Kidney (tissue), 14 donors: ENCODE measurements around the gene ABCA1. TPM values are rescaled to one million over a fixed set of nuclear protein-coding genes. Genes with fewer than 3 reads are reported as not detected.
A peak's percentile ranks its signal among the peaks of the same experiment; 100 is the strongest.

Experiments used
- DNase-seq, 5 donors: peaks; one replicate each; pipeline ENCODE4 v3.0.0-alpha.2; 2013 to 2020
- FAIRE-seq: peaks from 2 replicates; lab custom pipeline; 2012; peaks lifted over from hg19 to GRCh38; lab: Jason Lieb, UNC
- H3K27ac ChIP-seq, 2 donors: one replicate each; pipeline ENCODE4 v1.7.0; 2013; ENCODE audit warnings: low read depth in 2 of 2, low read length in 2 of 2, inconsistent platforms in 1 of 2
- H3K27me3 ChIP-seq: one replicate; pipeline ENCODE4 v1.7.1; 2013; ENCODE audit warnings: low read length, inconsistent platforms; ENCODE audit not compliant: control insufficient read depth, insufficient read depth
- H3K36me3 ChIP-seq, 3 donors: one replicate each; pipeline versions ENCODE4 v1.7.0 to v1.7.1; 2013; ENCODE audit warnings: low read length in 3 of 3, control low read depth in 1 of 3, inconsistent platforms in 1 of 3; ENCODE audit not compliant: insufficient read depth in 3 of 3, control insufficient read depth in 2 of 3
- H3K4me1 ChIP-seq, 3 donors: one replicate each; pipeline versions ENCODE4 v1.7.0 to v1.7.1; 2013; ENCODE audit warnings: low read length in 3 of 3, inconsistent platforms in 1 of 3, low read depth in 1 of 3; ENCODE audit not compliant: control insufficient read depth in 2 of 3, insufficient read depth in 2 of 3
- H3K4me3 ChIP-seq, 3 donors: one replicate each; pipeline versions ENCODE4 v1.7.0 to v1.8.1; 2013; ENCODE audit warnings: low read length in 3 of 3, control low read depth in 1 of 3, inconsistent platforms in 1 of 3
- H3K9ac ChIP-seq, 3 donors: one replicate each; pipeline versions ENCODE4 v1.7.0 to v1.7.1; 2013; ENCODE audit warnings: low read length in 3 of 3, control low read depth in 1 of 3, inconsistent platforms in 1 of 3
- H3K9me3 ChIP-seq, 3 donors: one replicate each; pipeline versions ENCODE4 v1.7.0 to v1.7.1; 2013; ENCODE audit warnings: low read length in 3 of 3, control low read depth in 1 of 3, inconsistent platforms in 1 of 3; ENCODE audit not compliant: control insufficient read depth in 2 of 3, insufficient read depth in 1 of 3
- intact Hi-C: fragments of 100-400 bp; cut with DNase I; formaldehyde crosslinking; loops from one replicate; pipeline ENCODE4 v1.11.1; 2022
- polyA plus RNA-seq: library from polyadenylated mRNA; stranded (reverse); fragments of 350-450 nt; fragmentation: Illumina TruSeq; extraction: RNeasy Lipid Tissue Mini Kit (QIAGEN cat#74804); gene quantifications from one replicate; pipeline ENCODE4 v1.2.3, GENCODE V29; 2014; ENCODE audit warnings: low read depth, low replicate concordance; ENCODE audit not compliant: insufficient read depth
- total RNA-seq: library from RNA; stranded (reverse); fragmentation: NEBNext Ultra II Directional; extraction: Animal tissue kit (Norgen Biotek cat#: 25700); gene quantifications from one replicate; pipeline ENCODE4 v1.2.1, GENCODE V29; 2021
- TF ChIP-seq, protein P1 (sequence below): IDR thresholded peaks from 3 replicates; pipeline ENCODE4 v1.5.1; 2012; ENCODE audit warnings: mild to moderate bottlenecking, moderate library complexity, borderline replicate concordance; ENCODE audit not compliant: insufficient read depth; ENCODE audit errors: extremely low read depth
- donor health status: control.
- donor health status: control.
- donor health status: control.
- donor health status: control.
- donor health status: control.
- donor health status: DM: yes; HTN: yes; CAD: no.
- donor health status: Normal renal cell carcinoma (clear cell type).

ABCA1 gene
- total and polyA plus RNA-seq, 2 donors from 2014 or later, result 1.4 to 26.1 TPM

DNA sequence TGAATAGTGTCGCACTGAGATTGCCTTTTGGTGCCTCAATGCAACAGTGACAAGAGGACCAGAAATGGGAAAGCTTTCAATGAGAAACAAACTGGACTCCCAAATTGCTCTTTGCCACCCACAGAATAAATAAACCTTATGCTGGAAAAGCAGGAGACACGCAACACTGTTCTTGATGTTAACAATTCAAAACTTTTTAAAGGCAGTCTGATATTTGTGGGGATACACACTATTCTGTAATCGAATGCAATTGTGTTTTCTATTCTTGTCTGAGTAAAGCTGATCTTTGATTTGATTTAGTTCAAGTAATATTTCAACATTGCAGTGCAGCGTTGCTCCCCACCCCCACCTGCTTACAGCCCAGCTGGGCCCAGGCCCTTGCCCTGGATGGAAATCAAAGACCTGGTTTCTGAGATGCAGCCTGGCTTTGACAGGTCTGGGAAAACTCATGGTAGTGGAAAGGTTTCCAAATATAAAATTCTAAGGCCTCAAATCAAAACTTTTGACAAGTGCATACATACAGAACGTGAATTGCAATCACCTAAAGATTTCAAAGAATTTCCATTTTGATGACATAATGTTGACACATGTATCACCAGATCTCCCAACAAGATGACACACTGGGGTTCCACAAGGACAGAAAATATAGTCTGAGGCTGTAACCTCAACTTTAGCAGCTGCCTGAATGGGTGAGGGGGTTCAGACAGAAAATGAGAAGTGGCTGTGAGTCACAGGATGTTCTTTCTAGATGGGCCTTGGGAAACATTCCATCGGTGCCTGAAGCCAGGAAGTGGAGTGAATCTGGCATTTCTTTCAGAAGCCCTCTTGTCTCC lies 55.1 kb downstream of the ABCA1 start:
- Histone ChIP-seq H3K27me3 (no peaks in the 10 kb centered on the region), H3K36me3 (no peaks in the 10 kb centered on the region), H3K9ac (no peak overlapping the region), H3K4me1 (peaks cover 4 to 17% (median 17%) of the 10 kb centered on the region in 3 donors), H3K9me3 (no peaks in the 10 kb centered on the region), H3K4me3 (no peak overlapping the region), H3K27ac (no peak overlapping the region)
- DNase-seq, result peak in 1 of 5 donors; percentile 30
- TF ChIP-seq, protein P1, sequence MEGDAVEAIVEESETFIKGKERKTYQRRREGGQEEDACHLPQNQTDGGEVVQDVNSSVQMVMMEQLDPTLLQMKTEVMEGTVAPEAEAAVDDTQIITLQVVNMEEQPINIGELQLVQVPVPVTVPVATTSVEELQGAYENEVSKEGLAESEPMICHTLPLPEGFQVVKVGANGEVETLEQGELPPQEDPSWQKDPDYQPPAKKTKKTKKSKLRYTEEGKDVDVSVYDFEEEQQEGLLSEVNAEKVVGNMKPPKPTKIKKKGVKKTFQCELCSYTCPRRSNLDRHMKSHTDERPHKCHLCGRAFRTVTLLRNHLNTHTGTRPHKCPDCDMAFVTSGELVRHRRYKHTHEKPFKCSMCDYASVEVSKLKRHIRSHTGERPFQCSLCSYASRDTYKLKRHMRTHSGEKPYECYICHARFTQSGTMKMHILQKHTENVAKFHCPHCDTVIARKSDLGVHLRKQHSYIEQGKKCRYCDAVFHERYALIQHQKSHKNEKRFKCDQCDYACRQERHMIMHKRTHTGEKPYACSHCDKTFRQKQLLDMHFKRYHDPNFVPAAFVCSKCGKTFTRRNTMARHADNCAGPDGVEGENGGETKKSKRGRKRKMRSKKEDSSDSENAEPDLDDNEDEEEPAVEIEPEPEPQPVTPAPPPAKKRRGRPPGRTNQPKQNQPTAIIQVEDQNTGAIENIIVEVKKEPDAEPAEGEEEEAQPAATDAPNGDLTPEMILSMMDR, result no peak
- intact Hi-C loops, result no loop called here
- FAIRE-seq, result no peak

DNA sequence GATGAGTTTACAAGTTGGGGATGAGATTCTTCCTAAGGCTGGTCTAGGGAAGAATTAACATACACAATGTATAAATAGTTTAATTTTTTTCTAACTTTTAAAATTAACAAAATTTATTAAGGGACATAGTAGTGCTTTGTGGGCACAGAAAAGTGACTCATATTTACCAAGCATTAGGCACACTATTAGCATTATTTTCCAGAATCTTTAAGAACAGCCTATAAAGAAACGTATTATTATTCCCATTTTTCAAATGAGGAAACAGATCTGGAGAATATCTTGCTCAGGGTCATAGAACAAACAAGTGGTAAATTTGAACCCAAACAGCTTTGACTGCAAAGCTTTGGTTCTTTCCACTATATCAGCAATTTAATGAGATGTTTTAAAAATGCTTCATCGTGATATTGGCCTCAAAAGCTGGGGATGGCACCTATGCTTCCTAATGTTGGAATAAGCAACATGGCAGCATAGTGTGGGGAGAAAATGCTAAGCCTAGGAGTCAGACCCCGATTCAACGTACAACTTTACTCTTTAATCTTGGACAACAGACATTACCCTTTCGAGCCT lies 55.9 kb downstream of the ABCA1 start:
- peaks cover 4 to 20% (median 17%) of the 10 kb centered on the region in 3 donors for H3K4me1 ChIP-seq
- H3K36me3 ChIP-seq, result no peaks in the 10 kb centered on the region
- no peaks in the 10 kb centered on the region for H3K27me3 ChIP-seq
- no peak overlapping the region for H3K27ac ChIP-seq
- intact Hi-C loops, result no loop called here
- DNase-seq (no peak), FAIRE-seq (no peak)
- no peaks in the 10 kb centered on the region for H3K9me3 ChIP-seq
- no peak overlapping the region for H3K4me3 ChIP-seq
- TF ChIP-seq, protein P1, result no peak
- no peak overlapping the region for H3K9ac ChIP-seq

DNA sequence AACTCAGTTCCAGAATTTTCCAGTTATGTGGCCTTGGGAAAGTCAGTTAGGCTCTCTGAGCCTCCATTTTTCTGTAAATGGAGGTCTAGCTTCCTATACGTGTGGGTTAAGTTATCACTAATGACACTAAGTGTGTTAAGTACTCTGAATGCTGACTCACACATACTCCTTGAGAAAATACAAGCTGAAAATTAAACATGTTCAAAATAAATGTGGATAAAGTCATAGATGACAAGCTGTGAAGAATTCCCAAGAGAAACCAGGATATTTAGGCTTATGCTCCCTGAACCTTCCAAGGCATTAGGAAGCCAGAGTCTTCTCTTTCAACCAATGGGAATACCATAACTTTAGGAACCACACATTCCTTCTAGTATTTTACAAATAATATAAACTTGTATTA lies 58.1 kb downstream of the ABCA1 start:
- no peak overlapping the region for H3K4me3 ChIP-seq
- H3K36me3 ChIP-seq, result no peaks in the 10 kb centered on the region
- H3K9ac ChIP-seq, result no peak overlapping the region
- TF ChIP-seq, protein P1, result no peak
- H3K27ac ChIP-seq, result peak overlapping the region; percentile 48 to 75
- intact Hi-C loops, result loop anchor here (10.0 kb wide), 1 partner anchor 285 kb away; no protein-coding TSS in a partner anchor
- FAIRE-seq (no peak), DNase-seq (no peak)
- H3K9me3 ChIP-seq, result no peaks in the 10 kb centered on the region
- no peaks in the 10 kb centered on the region for H3K27me3 ChIP-seq
- H3K4me1 ChIP-seq, result peaks cover 4 to 23% (median 17%) of the 10 kb centered on the region in 3 donors
